ENCODE data around the gene GRM8. TPM values are rescaled to one million over a fixed set of nuclear protein-coding genes. Genes with fewer than 3 reads are reported as not detected.

Gene GRM8
- total and polyA plus RNA-seq, 9 of the 15 experiments (the other 6 are each of a cell fraction or from before 2014, with no cell fraction given): 0.13 TPM; not detected in 7

DNA sequence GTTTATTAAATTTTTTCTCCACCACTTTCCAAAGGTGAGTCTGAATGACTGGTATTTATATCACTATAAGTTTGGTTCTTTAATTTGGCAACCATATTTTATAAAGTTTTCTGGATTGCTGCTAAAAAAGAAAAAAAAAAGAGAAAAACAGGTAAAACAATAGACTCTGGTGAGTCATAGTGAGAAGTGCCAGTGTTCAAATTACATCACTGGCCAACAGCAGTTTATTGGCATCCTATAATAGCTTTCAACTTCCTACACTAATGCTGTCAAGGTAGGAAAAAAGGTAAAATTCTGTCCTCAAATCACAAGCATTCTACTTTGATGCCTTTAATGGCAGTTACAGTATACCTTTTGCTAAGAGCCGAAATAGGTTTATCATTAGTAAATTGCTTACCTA is 808.8 kb downstream of the GRM8 start:
- ChIA-PET CTCF (ENCODE audit: low intra/inter-chr PET ratio) (no interaction called here), POLR2A (no interaction called here)
- 0 out of 2 replicates have a peak, but pooled peaks cover 1% of the 10 kb centered on the region for H3K9me3 ChIP-seq (replicated peaks; ENCODE audit: control insufficient read depth, insufficient read depth, low read depth, low read length)
- no peaks in the 10 kb centered on the region for H3K27me3 ChIP-seq (ENCODE audit: control insufficient read depth in 2 of 2, insufficient read depth in 2 of 2, low read length in 2 of 2)
- no peaks in the 10 kb centered on the region for H3K79me2 ChIP-seq (ENCODE audit: control insufficient read depth, insufficient read depth, low read length)
- H3K4me3 ChIP-seq: no peak overlapping the region
- TF ChIP-seq, protein P1, sequence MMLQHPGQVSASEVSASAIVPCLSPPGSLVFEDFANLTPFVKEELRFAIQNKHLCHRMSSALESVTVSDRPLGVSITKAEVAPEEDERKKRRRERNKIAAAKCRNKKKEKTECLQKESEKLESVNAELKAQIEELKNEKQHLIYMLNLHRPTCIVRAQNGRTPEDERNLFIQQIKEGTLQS (IDR thresholded peaks at IDR 0.05): no peak
- TF ChIP-seq, protein P1 (CRISPR knock-in tag; conservative IDR thresholded peaks at IDR 0.05): no peak
- no peak for TF ChIP-seq POLR2G (IDR thresholded peaks at IDR 0.05; ENCODE audit: low read depth, low read length)
- TF ChIP-seq HDAC6 (IDR thresholded peaks at IDR 0.05; ENCODE audit: low read depth, low read length): no peak
- no peak for TF ChIP-seq NR2F6 (CRISPR knock-in tag; IDR thresholded peaks at IDR 0.05)
- TF ChIP-seq, protein P2, sequence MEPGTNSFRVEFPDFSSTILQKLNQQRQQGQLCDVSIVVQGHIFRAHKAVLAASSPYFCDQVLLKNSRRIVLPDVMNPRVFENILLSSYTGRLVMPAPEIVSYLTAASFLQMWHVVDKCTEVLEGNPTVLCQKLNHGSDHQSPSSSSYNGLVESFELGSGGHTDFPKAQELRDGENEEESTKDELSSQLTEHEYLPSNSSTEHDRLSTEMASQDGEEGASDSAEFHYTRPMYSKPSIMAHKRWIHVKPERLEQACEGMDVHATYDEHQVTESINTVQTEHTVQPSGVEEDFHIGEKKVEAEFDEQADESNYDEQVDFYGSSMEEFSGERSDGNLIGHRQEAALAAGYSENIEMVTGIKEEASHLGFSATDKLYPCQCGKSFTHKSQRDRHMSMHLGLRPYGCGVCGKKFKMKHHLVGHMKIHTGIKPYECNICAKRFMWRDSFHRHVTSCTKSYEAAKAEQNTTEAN (CRISPR knock-in tag; IDR thresholded peaks at IDR 0.05): no peak
- no peak for TF ChIP-seq HDAC3 (IDR thresholded peaks at IDR 0.05; ENCODE audit: borderline replicate concordance, partially characterized antibody)
- TF ChIP-seq XRCC5 (IDR thresholded peaks at IDR 0.05; ENCODE audit: low read depth, low read length): no peak
- TF ChIP-seq GTF2A2 (tag; IDR thresholded peaks at IDR 0.05): no peak
- no peak for TF ChIP-seq NFRKB (IDR thresholded peaks at IDR 0.05; ENCODE audit: low read depth)
- TF ChIP-seq ZNF717 (CRISPR knock-in tag; IDR thresholded peaks at IDR 0.05): no peak
- TF ChIP-seq, protein P3, sequence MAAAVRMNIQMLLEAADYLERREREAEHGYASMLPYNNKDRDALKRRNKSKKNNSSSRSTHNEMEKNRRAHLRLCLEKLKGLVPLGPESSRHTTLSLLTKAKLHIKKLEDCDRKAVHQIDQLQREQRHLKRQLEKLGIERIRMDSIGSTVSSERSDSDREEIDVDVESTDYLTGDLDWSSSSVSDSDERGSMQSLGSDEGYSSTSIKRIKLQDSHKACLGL (CRISPR knock-in tag; IDR thresholded peaks at IDR 0.05; ENCODE audit: borderline replicate concordance, poor library complexity, severe bottlenecking): no peak
- no peak for TF ChIP-seq HNRNPLL (IDR thresholded peaks at IDR 0.05; ENCODE audit: low read depth, low read length, poor library complexity, severe bottlenecking)
- no peak for TF ChIP-seq ZNF75A (CRISPR knock-in tag; IDR thresholded peaks at IDR 0.05)
- no peak for TF ChIP-seq SRSF9 (IDR thresholded peaks at IDR 0.05; ENCODE audit: borderline replicate concordance, low read depth, low read length)
- in situ Hi-C loops (cut with MboI) (no loop called here), intact Hi-C loops (cut with micrococcal nuclease) (no loop called here)
- H3K9me1 ChIP-seq (ENCODE audit: control insufficient read depth, insufficient read depth, low read length): no peaks in the 10 kb centered on the region
- WGBS (ENCODE audit: insufficient coverage, low coverage, missing lambda C conversion rate): 0% methylated on average over 1 of the region's 1 CpG
- H2AFZ ChIP-seq (ENCODE audit: low read depth, low read length): no peak overlapping the region
- no peak overlapping the region for H3K27ac ChIP-seq (ENCODE audit: extremely low read depth, low read depth, low read length)
- FAIRE-seq: no peak
- H3K4me2 ChIP-seq (ENCODE audit: insufficient read depth, low read length): no peak overlapping the region
- DNase-seq (ENCODE audit: extremely low read depth in 1 of 4, low spot score in 3 of 4): no peak
- no peak overlapping the region for H3K9ac ChIP-seq (ENCODE audit: insufficient read depth in 1 of 2, low read depth in 2 of 2, low read length in 2 of 2)
- H4K20me1 ChIP-seq (replicated peaks; ENCODE audit: control insufficient read depth, insufficient read depth, low read length): no peaks in the 10 kb centered on the region
- no TSS peak for BruUV-seq (replicated peaks)
- no peak for ATAC-seq
- no peaks in the 10 kb centered on the region for H3K36me3 ChIP-seq (ENCODE audit: control insufficient read depth, insufficient read depth, low read length)
- no peaks in the 10 kb centered on the region for H3K4me1 ChIP-seq (replicated peaks in 1 of 2; ENCODE audit: control insufficient read depth in 2 of 2, insufficient read depth in 2 of 2, low read length in 2 of 2)

All from K562 (cell line).